Spinal cord (tissue), 10 donors: ENCODE measurements around the gene MAOB. TPM values are rescaled to one million over a fixed set of nuclear protein-coding genes. Genes with fewer than 3 reads are reported as not detected.

Source experiments
- DNase-seq, 6 donors: peaks; one replicate each; pipeline versions ENCODE4 v3.0.0 to v3.0.0-alpha.2; 2013 to 2015; ENCODE audit warnings: low spot score in 6 of 6, low read depth in 4 of 6
- H3K27ac ChIP-seq: one replicate; pipeline ENCODE4 v1.5.1; 2013; ENCODE audit warnings: low read depth, low read length, control low read depth
- H3K27me3 ChIP-seq: one replicate; pipeline ENCODE4 v1.6.1; 2013; ENCODE audit warnings: low read length; ENCODE audit not compliant: control insufficient read depth, insufficient read depth
- H3K36me3 ChIP-seq: one replicate; pipeline ENCODE4 v1.6.1; 2013; ENCODE audit warnings: low read length; ENCODE audit not compliant: control insufficient read depth, insufficient read depth
- H3K4me1 ChIP-seq: one replicate; pipeline ENCODE4 v1.6.1; 2013; ENCODE audit warnings: low read length; ENCODE audit not compliant: control insufficient read depth, insufficient read depth
- H3K4me3 ChIP-seq: one replicate; pipeline ENCODE4 v1.5.1; 2013; ENCODE audit warnings: low read depth, low read length, control low read depth
- H3K9me3 ChIP-seq: one replicate; pipeline ENCODE4 v1.6.1; 2013; ENCODE audit warnings: low read length; ENCODE audit not compliant: control insufficient read depth, insufficient read depth
- WGBS: methylation state at CpG from one replicate; pipeline ENCODE4 v1.1.5; 2013; ENCODE audit warnings: missing lambda C conversion rate; ENCODE audit not compliant: insufficient coverage; 5-methylcytosine and 5-hydroxymethylcytosine counted together
- polyA plus RNA-seq, 2 donors: library from polyadenylated mRNA; unstranded; fragments of 120-200 nt; gene quantifications; one replicate each; pipeline ENCODE4 v1.2.1, GENCODE V29; 2013; ENCODE audit not compliant: insufficient read length in 2 of 2
- total RNA-seq, 2 donors: library from RNA; depleted of rRNA in 1 of 2; stranded (reverse); fragments of 120-200 nt in 1 of 2; fragments of >200 nt in 1 of 2; gene quantifications; one replicate each; pipeline versions ENCODE4 v1.2.3 to v1.2.4, GENCODE V29; 2013 to 2014
- donor health status: healthy.

Gene MAOB
- total and polyA plus RNA-seq, 4 donors = 5.6 to 29.3 (median 22.9) TPM

DNA sequence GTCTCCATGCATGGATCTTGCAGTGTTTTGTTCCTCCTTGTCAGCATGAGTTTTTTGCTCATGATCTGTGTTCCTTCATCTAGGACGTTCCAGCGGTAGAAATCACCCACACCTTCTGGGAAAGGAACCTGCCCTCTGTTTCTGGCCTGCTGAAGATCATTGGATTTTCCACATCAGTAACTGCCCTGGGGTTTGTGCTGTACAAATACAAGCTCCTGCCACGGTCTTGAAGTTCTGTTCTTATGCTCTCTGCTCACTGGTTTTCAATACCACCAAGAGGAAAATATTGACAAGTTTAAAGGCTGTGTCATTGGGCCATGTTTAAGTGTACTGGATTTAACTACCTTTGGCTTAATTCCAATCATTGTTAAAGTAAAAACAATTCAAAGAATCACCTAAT, 138.0 kb downstream of the MAOB start:
- Histone ChIP-seq H3K27me3 (no peaks in the 10 kb centered on the region), H3K9me3 (no peaks in the 10 kb centered on the region), H3K4me1 (no peaks in the 10 kb centered on the region), H3K4me3 (no peak overlapping the region), H3K27ac (no peak overlapping the region), H3K36me3 (no peaks in the 10 kb centered on the region)
- 78% methylated on average over 2 of the region's 3 CpGs for WGBS
- DNase-seq = no peak

- Histone ChIP-seq H3K4me3 (no peak overlapping the region), H3K4me1 (no peaks in the 10 kb centered on the region), H3K36me3 (no peaks in the 10 kb centered on the region), H3K27me3 (no peaks in the 10 kb centered on the region), H3K9me3 (no peaks in the 10 kb centered on the region), H3K27ac (no peak overlapping the region)
- no peak for DNase-seq
- 77% methylated on average over 4 of the region's 5 CpGs for WGBS
These were observed 139.0 kb downstream of the MAOB start for GRCh38 chrX:43743100-43743822.

DNA sequence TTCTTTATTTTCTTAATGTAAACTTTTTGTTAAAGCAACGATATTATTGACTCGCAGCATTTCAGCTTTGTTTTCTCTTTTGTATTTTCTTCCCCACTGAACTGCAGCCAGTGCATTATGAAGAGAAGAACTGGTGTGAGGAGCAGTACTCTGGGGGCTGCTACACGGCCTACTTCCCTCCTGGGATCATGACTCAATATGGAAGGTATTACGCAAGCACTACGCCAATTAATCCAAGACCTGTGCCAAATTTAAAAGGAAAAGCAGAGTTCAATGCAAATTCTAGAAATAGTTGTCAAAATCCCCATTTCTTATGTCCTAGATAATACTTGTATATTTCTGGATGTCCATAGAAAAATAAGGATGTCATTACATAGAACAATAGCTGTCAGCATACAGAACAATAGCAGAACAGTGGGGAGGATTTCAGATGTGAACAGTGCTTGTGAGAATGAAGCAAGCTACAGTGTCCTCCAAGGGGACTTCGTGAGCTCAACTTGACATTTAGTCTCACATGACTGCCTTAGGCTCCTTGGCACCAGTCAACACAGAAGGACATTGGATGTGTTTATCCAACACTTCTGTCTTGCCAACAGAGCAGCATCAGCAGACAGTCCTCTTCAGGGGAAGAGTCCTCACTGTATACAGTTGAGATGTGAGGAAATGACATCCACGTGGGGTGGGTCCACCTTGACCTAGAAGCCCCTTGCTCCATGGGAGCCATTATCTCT, 140.2 kb downstream of the MAOB start:
- no peaks in the 10 kb centered on the region for H3K4me1 ChIP-seq
- DNase-seq = no peak
- H3K36me3 ChIP-seq = no peaks in the 10 kb centered on the region
- H3K9me3 ChIP-seq = no peaks in the 10 kb centered on the region
- no peak overlapping the region for H3K27ac ChIP-seq
- H3K4me3 ChIP-seq = no peak overlapping the region
- WGBS = 58% methylated on average over 2 of the region's 7 CpGs
- no peaks in the 10 kb centered on the region for H3K27me3 ChIP-seq

DNA sequence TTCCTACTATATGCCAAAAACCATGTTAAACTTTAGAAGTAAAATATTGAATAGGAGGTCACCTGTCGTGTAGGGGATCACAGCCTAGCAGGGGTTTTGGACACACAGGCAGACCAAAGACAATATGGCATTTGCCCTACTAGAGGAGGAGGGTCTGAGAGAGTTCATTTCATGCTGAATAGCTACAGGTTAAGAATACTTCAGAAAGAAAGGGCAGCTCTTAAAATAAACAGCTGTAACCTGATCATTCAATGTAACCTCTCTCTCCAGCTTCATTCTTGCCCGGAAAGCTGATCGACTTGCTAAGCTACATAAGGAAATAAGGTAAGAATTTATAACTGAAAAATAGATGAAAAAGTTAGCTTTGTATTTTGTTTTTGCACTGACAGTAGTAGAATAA, 146.3 kb downstream of the MAOB start:
- H3K9me3 ChIP-seq = no peaks in the 10 kb centered on the region
- no peaks in the 10 kb centered on the region for H3K4me1 ChIP-seq
- DNase-seq = no peak
- no peak overlapping the region for H3K27ac ChIP-seq
- no peak overlapping the region for H3K4me3 ChIP-seq
- no CpG with 5 or more reads among the region's 3 CpGs for WGBS
- H3K36me3 ChIP-seq = no peaks in the 10 kb centered on the region
- H3K27me3 ChIP-seq = peaks cover 6% of the 10 kb centered on the region

- Histone ChIP-seq H3K27me3 (peaks cover 6% of the 10 kb centered on the region), H3K4me3 (no peak overlapping the region), H3K36me3 (no peaks in the 10 kb centered on the region), H3K4me1 (no peaks in the 10 kb centered on the region), H3K27ac (no peak overlapping the region), H3K9me3 (no peaks in the 10 kb centered on the region)
- DNase-seq = no peak
- WGBS = 67% methylated on average over 3 of the region's 6 CpGs
These were observed 146.7 kb downstream of the MAOB start for GRCh38 chrX:43735534-43735933.

DNA sequence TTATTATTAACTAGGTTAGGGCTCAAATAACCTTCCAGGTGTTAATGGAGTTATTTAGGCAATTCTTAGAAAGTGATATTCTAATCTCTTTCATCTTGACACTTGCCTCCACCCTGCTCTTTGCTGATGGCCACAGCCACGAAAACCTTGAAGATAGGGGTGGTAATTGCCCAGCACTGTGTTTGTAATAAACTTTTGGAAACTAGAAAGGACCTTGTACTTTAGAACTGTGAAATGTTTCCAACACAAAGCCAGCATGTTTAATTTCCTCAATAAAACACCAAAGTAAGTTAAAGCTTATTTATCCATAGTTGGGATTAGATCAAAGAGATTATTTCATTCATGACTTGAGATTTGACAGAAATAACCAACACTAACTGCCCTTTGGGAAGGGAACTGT, 147.8 kb downstream of the MAOB start:
- H3K27ac ChIP-seq = no peak overlapping the region
- no peak for DNase-seq
- no peak overlapping the region for H3K4me3 ChIP-seq
- no peaks in the 10 kb centered on the region for H3K36me3 ChIP-seq
- peaks cover 6% of the 10 kb centered on the region for H3K27me3 ChIP-seq
- H3K9me3 ChIP-seq = no peaks in the 10 kb centered on the region
- H3K4me1 ChIP-seq = no peaks in the 10 kb centered on the region
- WGBS = no CpG with 5 or more reads among the region's 1 CpG

- Histone ChIP-seq H3K4me1 (no peaks in the 10 kb centered on the region), H3K4me3 (no peak overlapping the region), H3K9me3 (no peaks in the 10 kb centered on the region), H3K36me3 (no peaks in the 10 kb centered on the region), H3K27me3 (peaks cover 6% of the 10 kb centered on the region), H3K27ac (no peak overlapping the region)
- DNase-seq = no peak
- WGBS = no CpG with 5 or more reads among the region's 1 CpG
These were observed 148.6 kb downstream of the MAOB start for GRCh38 chrX:43733699-43734098.

DNA sequence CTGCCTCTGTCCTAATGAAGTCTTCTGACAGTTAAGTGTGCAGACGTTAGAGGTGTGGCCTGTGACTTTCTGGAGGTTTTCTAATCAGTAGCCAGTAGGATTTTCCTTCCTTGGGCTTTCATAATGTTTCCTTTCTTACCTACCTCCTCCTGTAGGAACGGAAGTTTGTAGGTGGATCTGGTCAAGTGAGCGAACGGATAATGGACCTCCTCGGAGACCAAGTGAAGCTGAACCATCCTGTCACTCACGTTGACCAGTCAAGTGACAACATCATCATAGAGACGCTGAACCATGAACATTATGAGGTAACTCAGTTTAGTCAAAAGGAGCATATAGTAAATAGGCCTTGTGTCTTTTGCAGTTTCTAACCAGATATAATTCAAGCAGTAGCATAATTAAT, 151.2 kb downstream of the MAOB start:
- no peaks in the 10 kb centered on the region for H3K9me3 ChIP-seq
- no peak overlapping the region for H3K27ac ChIP-seq
- 81% methylated on average over 5 of the region's 7 CpGs for WGBS
- no peak overlapping the region for H3K4me3 ChIP-seq
- H3K4me1 ChIP-seq = no peaks in the 10 kb centered on the region
- H3K27me3 ChIP-seq = peaks cover 6% of the 10 kb centered on the region
- no peaks in the 10 kb centered on the region for H3K36me3 ChIP-seq
- DNase-seq = no peak

- Histone ChIP-seq H3K36me3 (no peaks in the 10 kb centered on the region), H3K4me1 (no peaks in the 10 kb centered on the region), H3K27me3 (peaks cover 2% of the 10 kb centered on the region), H3K9me3 (no peaks in the 10 kb centered on the region), H3K27ac (no peak overlapping the region), H3K4me3 (no peak overlapping the region)
- 100% methylated on average over 1 of the region's 1 CpG for WGBS
- DNase-seq = no peak
These were observed 153.3 kb downstream of the MAOB start for GRCh38 chrX:43728966-43729365.

- Histone ChIP-seq H3K27ac (no peak overlapping the region), H3K9me3 (no peaks in the 10 kb centered on the region), H3K4me3 (no peak overlapping the region), H3K4me1 (no peaks in the 10 kb centered on the region), H3K36me3 (no peaks in the 10 kb centered on the region), H3K27me3 (no peaks in the 10 kb centered on the region)
- 53% methylated on average over 4 of the region's 5 CpGs for WGBS
- no peak for DNase-seq
These were observed 154.2 kb downstream of the MAOB start for GRCh38 chrX:43728002-43728401.
